ENCODE measurements around the gene SCN7A. TPM values are rescaled to one million over a fixed set of nuclear protein-coding genes. Genes with fewer than 3 reads are reported as not detected.

Gene SCN7A
- total RNA-seq, 1 experiment from 2014 or later: 0.17 TPM

DNA sequence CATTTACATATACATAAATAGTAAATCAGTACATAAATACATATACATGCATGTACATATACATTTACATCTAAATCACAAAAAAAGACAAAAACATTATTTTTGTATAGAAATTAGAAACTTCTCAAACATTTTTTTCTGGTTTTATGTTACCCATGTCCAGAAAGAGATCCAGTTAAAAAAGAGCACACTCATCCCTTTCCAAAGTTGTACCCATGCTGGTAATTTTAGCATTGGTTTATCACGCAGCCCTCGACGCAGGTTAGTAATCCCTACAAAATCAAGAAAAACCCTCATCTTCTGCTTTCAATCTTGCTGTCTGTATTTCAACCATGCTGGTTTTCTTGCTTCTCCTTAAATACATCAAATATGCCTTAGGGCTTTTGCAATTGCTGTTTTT lies 128.8 kb downstream of the SCN7A start (continued):
- TF ChIP-seq, protein P1, sequence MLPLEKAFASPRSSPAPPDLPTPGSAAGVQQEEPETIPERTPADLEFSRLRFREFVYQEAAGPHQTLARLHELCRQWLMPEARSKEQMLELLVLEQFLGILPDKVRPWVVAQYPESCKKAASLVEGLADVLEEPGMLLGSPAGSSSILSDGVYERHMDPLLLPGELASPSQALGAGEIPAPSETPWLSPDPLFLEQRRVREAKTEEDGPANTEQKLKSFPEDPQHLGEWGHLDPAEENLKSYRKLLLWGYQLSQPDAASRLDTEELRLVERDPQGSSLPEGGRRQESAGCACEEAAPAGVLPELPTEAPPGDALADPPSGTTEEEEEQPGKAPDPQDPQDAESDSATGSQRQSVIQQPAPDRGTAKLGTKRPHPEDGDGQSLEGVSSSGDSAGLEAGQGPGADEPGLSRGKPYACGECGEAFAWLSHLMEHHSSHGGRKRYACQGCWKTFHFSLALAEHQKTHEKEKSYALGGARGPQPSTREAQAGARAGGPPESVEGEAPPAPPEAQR (CRISPR knock-in tag; IDR thresholded peaks at IDR 0.05): no peak
- no peak for TF ChIP-seq TEAD4 (CRISPR knock-in tag; IDR thresholded peaks at IDR 0.05)
- TF ChIP-seq ZNF263 (CRISPR knock-in tag; IDR thresholded peaks at IDR 0.05; ENCODE audit: low read depth): no peak
- TF ChIP-seq CDX4 (CRISPR knock-in tag; IDR thresholded peaks at IDR 0.05; ENCODE audit: borderline replicate concordance): no peak
- TF ChIP-seq JUN (CRISPR knock-in tag; IDR thresholded peaks at IDR 0.05): no peak

DNA sequence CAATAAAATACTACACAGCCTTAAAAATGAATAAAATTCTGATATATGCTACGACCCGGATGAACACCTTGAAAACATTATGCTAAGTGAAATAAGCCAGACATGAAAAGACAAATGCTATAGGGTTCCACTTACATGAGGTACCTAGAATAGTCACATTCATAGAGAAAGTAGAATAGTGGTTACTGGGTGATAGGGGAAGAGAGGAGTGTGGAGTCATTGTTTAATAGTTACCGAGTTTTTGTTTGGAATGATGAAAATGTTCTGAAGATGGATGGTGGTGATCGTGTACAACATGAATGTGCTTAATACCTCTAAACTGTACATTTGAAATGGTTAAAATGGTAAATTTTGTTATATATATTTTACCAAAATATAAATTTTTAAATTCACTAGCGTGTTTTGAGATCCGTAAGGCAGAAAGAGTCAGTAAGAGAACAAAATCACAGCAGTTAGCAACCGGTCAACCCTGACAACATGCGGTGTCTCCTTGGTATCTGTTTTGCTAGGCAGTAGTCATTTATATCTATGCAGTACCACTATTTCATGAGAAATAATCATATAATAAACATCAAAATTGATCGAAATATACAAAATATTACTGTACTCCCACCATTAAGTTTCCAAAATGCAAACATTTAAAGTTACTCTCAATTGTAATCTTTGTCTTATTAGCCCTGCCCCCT lies 129.4 kb downstream of the SCN7A start:
- Mint-ChIP-seq H3K9me3 (no peaks in the 10 kb centered on the region), H3K36me3 (no peaks in the 10 kb centered on the region), H3K4me3 (no peak overlapping the region), H3K27me3 (ENCODE audit: low read depth) (no peaks in the 10 kb centered on the region), H3K27ac (no peak overlapping the region), H3K4me1 (peaks cover 9% of the 10 kb centered on the region)
- CTCF ChIA-PET: no interaction called here
- ATAC-seq: no peak
- no peak for DNase-seq (ENCODE audit: low spot score)
- POLR2A ChIA-PET: no interaction called here
- TF ChIP-seq, protein P2, sequence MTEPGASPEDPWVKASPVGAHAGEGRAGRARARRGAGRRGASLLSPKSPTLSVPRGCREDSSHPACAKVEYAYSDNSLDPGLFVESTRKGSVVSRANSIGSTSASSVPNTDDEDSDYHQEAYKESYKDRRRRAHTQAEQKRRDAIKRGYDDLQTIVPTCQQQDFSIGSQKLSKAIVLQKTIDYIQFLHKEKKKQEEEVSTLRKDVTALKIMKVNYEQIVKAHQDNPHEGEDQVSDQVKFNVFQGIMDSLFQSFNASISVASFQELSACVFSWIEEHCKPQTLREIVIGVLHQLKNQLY (CRISPR knock-in tag; IDR thresholded peaks at IDR 0.05): no peak
- TF ChIP-seq NR3C1 (CRISPR knock-in tag; conservative IDR thresholded peaks at IDR 0.05; ENCODE audit: low read depth): no peak
- TF ChIP-seq ZNF138 (CRISPR knock-in tag; conservative IDR thresholded peaks at IDR 0.05): no peak
- TF ChIP-seq ATF6 (CRISPR knock-in tag; IDR thresholded peaks at IDR 0.05): no peak
- TF ChIP-seq, protein P1 (CRISPR knock-in tag; IDR thresholded peaks at IDR 0.05): no peak
- no peak for TF ChIP-seq FOXP1 (CRISPR knock-in tag; IDR thresholded peaks at IDR 0.05; ENCODE audit: borderline replicate concordance)
- no peak for TF ChIP-seq ZNF281 (CRISPR knock-in tag; IDR thresholded peaks at IDR 0.05)
- no peak for TF ChIP-seq IRF2 (CRISPR knock-in tag; IDR thresholded peaks at IDR 0.05; ENCODE audit: borderline replicate concordance, low read depth)
- TF ChIP-seq, protein P3, sequence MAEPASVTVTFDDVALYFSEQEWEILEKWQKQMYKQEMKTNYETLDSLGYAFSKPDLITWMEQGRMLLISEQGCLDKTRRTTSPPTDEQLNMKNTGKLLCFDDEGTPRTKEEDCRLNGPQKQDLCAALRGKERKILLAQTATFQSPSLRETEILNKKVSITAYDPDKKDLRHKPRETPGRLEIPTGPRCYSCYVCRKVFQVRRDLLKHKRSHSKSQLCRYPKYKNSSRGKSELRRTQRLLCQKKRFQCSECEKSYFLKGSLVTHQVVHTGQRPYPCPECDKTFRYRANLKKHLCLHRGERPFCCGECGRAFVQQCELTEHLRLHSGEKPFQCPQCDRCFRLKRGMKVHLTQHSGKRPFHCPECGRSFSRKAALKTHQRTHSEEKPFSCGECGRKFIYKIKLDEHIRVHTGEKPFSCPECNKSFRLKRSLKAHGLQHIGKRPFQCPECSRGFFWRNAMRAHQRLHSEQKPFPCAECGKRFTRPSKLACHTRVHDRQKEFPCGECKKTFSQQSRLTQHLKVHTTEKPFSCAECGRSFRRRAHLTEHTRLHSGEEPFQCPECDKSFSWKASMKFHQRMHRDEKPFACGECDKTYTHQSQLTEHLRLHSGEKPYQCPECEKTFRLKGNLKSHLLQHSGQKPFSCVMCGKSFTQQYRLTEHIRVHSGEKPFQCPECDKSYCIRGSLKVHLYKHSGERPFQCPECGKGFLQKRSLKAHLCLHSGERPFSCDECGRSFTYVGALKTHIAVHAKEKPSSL (CRISPR knock-in tag; conservative IDR thresholded peaks at IDR 0.05): no peak
- TF ChIP-seq ZNF263 (CRISPR knock-in tag; IDR thresholded peaks at IDR 0.05; ENCODE audit: low read depth): no peak
- no peak for TF ChIP-seq RELA (CRISPR knock-in tag; IDR thresholded peaks at IDR 0.05; ENCODE audit: borderline replicate concordance)
- no peak for TF ChIP-seq ZNF219 (CRISPR knock-in tag; IDR thresholded peaks at IDR 0.05; ENCODE audit: borderline replicate concordance)
- TF ChIP-seq ESRRA (CRISPR knock-in tag; IDR thresholded peaks at IDR 0.05; ENCODE audit: borderline replicate concordance): no peak
- no peak for TF ChIP-seq ZNF671 (CRISPR knock-in tag; IDR thresholded peaks at IDR 0.05)
- TF ChIP-seq, protein P4, sequence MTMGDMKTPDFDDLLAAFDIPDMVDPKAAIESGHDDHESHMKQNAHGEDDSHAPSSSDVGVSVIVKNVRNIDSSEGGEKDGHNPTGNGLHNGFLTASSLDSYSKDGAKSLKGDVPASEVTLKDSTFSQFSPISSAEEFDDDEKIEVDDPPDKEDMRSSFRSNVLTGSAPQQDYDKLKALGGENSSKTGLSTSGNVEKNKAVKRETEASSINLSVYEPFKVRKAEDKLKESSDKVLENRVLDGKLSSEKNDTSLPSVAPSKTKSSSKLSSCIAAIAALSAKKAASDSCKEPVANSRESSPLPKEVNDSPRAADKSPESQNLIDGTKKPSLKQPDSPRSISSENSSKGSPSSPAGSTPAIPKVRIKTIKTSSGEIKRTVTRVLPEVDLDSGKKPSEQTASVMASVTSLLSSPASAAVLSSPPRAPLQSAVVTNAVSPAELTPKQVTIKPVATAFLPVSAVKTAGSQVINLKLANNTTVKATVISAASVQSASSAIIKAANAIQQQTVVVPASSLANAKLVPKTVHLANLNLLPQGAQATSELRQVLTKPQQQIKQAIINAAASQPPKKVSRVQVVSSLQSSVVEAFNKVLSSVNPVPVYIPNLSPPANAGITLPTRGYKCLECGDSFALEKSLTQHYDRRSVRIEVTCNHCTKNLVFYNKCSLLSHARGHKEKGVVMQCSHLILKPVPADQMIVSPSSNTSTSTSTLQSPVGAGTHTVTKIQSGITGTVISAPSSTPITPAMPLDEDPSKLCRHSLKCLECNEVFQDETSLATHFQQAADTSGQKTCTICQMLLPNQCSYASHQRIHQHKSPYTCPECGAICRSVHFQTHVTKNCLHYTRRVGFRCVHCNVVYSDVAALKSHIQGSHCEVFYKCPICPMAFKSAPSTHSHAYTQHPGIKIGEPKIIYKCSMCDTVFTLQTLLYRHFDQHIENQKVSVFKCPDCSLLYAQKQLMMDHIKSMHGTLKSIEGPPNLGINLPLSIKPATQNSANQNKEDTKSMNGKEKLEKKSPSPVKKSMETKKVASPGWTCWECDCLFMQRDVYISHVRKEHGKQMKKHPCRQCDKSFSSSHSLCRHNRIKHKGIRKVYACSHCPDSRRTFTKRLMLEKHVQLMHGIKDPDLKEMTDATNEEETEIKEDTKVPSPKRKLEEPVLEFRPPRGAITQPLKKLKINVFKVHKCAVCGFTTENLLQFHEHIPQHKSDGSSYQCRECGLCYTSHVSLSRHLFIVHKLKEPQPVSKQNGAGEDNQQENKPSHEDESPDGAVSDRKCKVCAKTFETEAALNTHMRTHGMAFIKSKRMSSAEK (CRISPR knock-in tag; IDR thresholded peaks at IDR 0.05; ENCODE audit: borderline replicate concordance): no peak

Data from WTC11 (cell line).